Measurements from ENCODE around the gene RDX. TPM values are rescaled to one million over a fixed set of nuclear protein-coding genes. Genes with fewer than 3 reads are reported as not detected.

Gene RDX
- total RNA-seq, 4 donors from 2014 or later, result 38.5 to 115 (median 97.7) TPM

- TF ChIP-seq CTCF (IDR thresholded peaks at IDR 0.05) (no peak), POLR2A (IDR thresholded peaks at IDR 0.05) (no peak)
These were observed 164.9 kb downstream of the RDX start for GRCh38 chr11:110131386-110132123.

DNA sequence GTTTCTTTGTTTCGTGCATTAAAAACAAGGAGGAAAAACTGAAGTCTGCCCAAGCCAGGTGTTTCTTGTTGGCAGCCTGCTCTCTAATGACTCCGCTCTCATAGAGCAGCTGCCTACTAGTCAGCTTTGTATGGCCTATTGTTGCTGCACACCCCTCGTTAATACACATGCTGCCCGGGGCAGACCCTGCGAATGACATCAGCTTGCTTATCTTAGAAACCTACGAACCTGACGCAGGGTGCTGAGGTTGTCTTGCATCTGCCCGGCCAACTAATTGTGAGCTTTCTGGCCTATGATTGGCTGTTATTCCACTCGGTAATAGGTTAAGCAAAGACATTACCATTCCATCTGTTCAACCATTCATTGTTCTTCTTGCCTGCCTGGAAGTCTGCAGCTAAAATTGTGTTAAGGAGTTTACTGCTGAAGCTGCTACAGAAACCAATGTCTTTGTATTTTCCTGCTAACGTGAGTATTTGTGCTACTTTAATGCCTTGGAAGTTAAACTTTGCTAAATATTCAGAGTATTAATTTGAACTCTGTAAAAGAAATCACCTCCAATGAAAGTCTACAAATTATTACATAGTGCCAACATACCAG, 165.7 kb downstream of the RDX start:
- no peaks in the 10 kb centered on the region for H3K36me3 ChIP-seq
- no peaks in the 10 kb centered on the region for H3K27me3 ChIP-seq
- intact Hi-C loops (cut with DNase I; ENCODE audit: low total_unique reads), result no loop called here
- no peak overlapping the region for H3K27ac ChIP-seq
- no peak overlapping the region for H3K4me3 ChIP-seq
- TF ChIP-seq CTCF (IDR thresholded peaks at IDR 0.05), result no peak
- TF ChIP-seq POLR2A (IDR thresholded peaks at IDR 0.05), result no peak
- DNase-seq, result no peak
- H3K9me3 ChIP-seq, result no peaks in the 10 kb centered on the region
- H3K4me1 ChIP-seq, result no peaks in the 10 kb centered on the region

More at GRCh38 chr11:110131386-110132123, 164.9 kb downstream of the RDX start:
- Histone ChIP-seq H3K9me3 (no peaks in the 10 kb centered on the region), H3K4me1 (no peaks in the 10 kb centered on the region), H3K27ac (no peak overlapping the region), H3K4me3 (no peak overlapping the region), H3K36me3 (no peaks in the 10 kb centered on the region), H3K27me3 (no peaks in the 10 kb centered on the region)
- no peak for DNase-seq
- intact Hi-C loops (cut with DNase I; ENCODE audit: low total_unique reads), result no loop called here

- H3K27me3 ChIP-seq, result no peaks in the 10 kb centered on the region
- H3K9me3 ChIP-seq, result no peaks in the 10 kb centered on the region
- H3K36me3 ChIP-seq, result no peaks in the 10 kb centered on the region
- H3K4me1 ChIP-seq, result no peaks in the 10 kb centered on the region
- no peak for TF ChIP-seq CTCF (IDR thresholded peaks at IDR 0.05)
- no peak for TF ChIP-seq POLR2A (IDR thresholded peaks at IDR 0.05)
- no peak for DNase-seq
- no peak overlapping the region for H3K27ac ChIP-seq
- no peak overlapping the region for H3K4me3 ChIP-seq
- intact Hi-C loops (cut with DNase I; ENCODE audit: low total_unique reads), result no loop called here
These were observed 168.3 kb downstream of the RDX start for GRCh38 chr11:110128161-110128560.

GRCh38 chr11:110126936-110127335, 169.5 kb downstream of the RDX start:
- no peak for TF ChIP-seq POLR2A (IDR thresholded peaks at IDR 0.05)
- no peak for TF ChIP-seq CTCF (IDR thresholded peaks at IDR 0.05)
- no peaks in the 10 kb centered on the region for H3K36me3 ChIP-seq
- intact Hi-C loops (cut with DNase I; ENCODE audit: low total_unique reads), result no loop called here
- H3K4me1 ChIP-seq, result no peaks in the 10 kb centered on the region
- no peaks in the 10 kb centered on the region for H3K27me3 ChIP-seq
- no peaks in the 10 kb centered on the region for H3K9me3 ChIP-seq
- DNase-seq, result no peak
- no peak overlapping the region for H3K4me3 ChIP-seq
- H3K27ac ChIP-seq, result no peak overlapping the region

- no peak for DNase-seq
- intact Hi-C loops (cut with DNase I; ENCODE audit: low total_unique reads), result no loop called here
- H3K4me3 ChIP-seq, result no peak overlapping the region
- no peaks in the 10 kb centered on the region for H3K36me3 ChIP-seq
- H3K27me3 ChIP-seq, result no peaks in the 10 kb centered on the region
- no peaks in the 10 kb centered on the region for H3K4me1 ChIP-seq
- no peak overlapping the region for H3K27ac ChIP-seq
- H3K9me3 ChIP-seq, result no peaks in the 10 kb centered on the region
- TF ChIP-seq CTCF (IDR thresholded peaks at IDR 0.05), result no peak
- TF ChIP-seq POLR2A (IDR thresholded peaks at IDR 0.05), result no peak
These were observed 170.8 kb downstream of the RDX start for GRCh38 chr11:110125632-110126031.
